LHCN-M2 (cell line): ENCODE measurements around the gene CHST8. TPM values are rescaled to one million over a fixed set of nuclear protein-coding genes. Genes with fewer than 3 reads are reported as not detected.
"Not testable (repeated sequence)": the region's sequence is repeated elsewhere in the genome, so short reads cannot be mapped to it uniquely, and the experiment has no call there.

ENCODE experiments used
- DNase-seq: peaks from one replicate; pipeline ENCODE4 v3.0.0-alpha.2; 2012; ENCODE audit warnings: low read depth
- total RNA-seq: library from RNA; depleted of rRNA; stranded (reverse); fragments of >200 nt; gene quantifications from 2 replicates; pipeline ENCODE4 v1.2.3, GENCODE V29; 2014; rRNA removed

The CHST8 gene
- total RNA-seq, 1 experiment from 2014 or later: not detected

DNA sequence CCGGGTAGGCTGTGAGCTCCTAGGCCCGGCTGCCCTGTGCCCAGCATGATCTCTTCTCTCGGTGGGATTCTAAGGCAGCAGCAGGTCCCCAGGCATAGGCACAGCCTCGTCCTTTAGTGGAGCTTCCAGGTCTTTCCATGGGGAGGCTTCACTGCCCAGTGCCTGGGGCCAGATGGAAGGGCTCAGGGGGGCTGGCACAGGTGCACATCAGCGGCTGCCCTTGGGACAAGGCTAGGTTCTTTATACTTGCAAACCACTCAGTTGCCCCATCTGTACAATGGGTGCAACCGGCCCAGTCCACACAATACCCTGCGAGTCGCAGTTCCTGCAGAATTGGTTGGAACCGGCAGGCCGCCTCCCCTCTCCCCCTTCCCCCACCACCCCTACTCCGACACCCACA is 189.1 kb downstream of the CHST8 start:
- DNase-seq: no peak

DNA sequence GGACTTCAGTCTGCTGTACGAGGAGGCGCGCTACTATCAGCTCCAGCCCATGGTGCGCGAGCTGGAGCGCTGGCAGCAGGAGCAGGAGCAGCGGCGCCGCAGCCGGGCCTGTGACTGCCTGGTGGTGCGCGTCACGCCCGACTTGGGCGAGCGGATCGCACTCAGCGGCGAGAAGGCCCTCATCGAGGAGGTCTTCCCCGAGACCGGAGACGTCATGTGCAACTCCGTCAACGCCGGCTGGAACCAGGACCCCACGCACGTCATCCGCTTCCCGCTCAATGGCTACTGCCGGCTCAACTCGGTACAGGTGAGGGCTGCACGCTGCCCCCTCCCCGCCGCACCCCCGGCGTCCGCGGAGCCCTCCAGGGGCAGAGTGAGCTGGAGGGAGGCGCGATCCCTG is 189.5 kb downstream of the CHST8 start:
- no peak for DNase-seq

GRCh38 chr19:33811736-33812387 is 190.1 kb downstream of the CHST8 start:
- DNase-seq: no peak

GRCh38 chr19:33812388-33813330 is 190.9 kb downstream of the CHST8 start:
- no peak for DNase-seq

DNA sequence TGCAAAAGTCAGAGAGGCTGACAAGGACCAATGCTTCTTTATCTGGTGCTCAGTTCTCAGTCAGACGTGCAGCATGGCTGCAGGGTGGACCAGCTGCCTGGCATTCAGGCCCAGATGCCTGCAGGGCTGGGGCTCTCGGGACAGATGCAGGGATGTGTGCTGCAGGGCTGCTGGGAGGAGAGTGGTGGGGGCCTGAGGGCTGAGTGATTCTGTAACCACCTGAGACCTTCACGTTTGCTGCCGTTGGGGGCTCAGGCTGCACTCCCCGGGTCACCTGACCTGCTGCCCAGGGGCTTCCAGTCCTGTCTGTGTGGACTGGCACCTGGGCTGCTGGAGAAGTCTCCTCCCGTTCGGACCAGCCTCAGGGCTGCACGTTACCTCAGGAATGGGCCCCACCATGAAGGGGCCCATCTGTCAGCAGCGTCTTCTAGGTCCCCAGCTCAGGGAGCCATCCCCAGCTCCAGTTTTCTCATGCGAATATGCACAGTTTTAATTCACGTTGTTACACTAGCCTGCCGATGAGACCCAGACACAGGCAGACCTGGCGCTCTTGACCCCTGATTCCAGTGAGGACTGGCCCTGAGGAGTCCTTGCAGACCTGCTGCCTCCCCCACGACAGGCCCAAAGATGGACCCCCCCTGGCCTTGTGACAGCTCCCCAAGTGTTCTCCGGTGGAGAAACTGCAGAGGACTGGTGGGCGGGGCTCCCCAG is 191.8 kb downstream of the CHST8 start:
- no peak for DNase-seq

DNA sequence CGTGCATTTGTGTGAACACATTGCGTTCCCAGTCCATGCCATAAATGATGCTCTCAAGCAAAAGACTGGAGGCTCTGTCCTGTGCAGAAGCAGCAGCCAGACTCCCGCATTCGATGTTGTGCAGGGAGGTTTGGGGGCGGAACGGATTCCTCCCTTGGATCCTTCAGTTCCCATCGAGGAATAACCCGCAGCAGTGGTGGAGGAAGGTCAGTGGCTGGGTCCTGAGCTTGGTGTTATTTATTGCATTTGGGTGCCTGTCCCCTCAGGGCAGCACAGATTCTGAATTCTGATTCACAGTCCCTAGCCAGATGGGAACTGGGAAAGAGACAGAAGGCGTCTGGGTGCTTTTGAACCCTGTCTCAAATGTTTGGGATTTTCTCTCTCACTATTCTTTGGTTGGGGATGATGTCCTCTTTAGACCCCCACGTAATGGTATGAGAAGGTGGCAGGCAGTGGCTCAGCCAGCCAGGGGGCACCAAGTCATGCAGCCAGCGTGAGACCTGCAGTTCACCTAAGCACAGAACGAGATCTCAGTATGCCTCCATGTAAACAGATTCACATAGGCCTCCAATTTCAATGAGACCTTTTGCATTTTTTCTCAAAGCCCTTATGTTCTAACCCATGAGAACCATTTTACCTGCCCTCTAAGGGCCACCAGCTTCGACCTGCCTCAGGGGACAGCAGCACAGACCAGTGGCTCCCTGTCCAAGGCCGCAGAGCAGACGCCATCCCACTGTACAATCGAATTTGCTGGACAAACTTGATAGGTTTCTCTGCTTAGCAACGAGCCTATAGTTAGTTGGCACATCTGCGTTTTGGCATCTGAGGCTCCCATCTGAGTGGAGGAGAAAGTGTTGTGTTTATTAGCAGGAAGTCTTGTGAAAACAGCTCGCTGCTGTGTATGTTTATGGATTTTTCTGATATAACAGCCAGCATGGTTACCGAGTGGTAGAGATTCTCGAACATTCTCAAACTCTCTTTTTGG is 192.7 kb downstream of the CHST8 start:
- no peak for DNase-seq

- DNase-seq: no peak
These were observed 193.9 kb downstream of the CHST8 start for GRCh38 chr19:33815380-33816340.

DNA sequence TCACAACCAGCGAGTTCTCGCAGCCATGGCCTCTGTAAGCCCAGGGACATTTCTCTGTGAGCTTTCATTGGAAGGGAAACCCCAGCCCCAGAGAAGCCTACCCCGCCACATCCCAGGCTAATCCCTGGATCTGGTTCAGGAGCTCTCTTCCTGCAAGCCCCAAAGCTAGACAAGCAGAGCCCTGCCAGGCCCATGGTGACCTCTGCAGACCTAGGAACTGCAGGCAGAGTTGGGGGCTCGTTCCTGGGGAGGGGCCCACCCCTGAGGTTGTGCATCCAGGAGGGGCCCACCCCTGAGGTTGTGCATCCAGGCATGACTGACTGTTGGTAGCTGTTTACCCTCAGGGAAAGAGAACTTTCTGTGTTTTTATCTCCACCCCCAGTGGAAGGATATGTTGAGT is 196.7 kb downstream of the CHST8 start:
- no peak for DNase-seq

DNA sequence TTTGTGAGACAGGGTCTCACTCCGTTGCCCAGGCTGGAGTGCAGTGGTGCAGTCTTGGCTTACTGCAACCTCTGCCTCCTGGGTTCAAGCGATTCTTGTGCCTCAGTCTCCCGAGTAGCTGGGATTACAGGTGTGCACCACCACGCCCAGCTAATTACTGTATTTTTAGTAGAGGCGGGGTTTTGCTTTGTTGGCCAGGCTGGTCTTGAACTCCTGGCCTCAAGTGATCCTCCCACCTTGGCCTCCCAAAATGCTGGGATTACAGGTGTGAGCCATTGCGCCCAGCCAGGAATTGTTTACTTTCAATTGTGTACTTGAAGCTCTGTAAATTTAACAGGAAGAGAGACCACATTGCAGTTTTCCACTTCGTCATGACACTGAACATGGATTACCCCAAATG is 197.3 kb downstream of the CHST8 start:
- DNase-seq: not testable (repeated sequence)

- DNase-seq: no peak
These were observed 197.7 kb downstream of the CHST8 start for GRCh38 chr19:33819506-33819879.

GRCh38 chr19:33819880-33820781 is 198.4 kb downstream of the CHST8 start:
- DNase-seq: no peak

GRCh38 chr19:33821871-33822270 is 200.1 kb downstream of the CHST8 start:
- DNase-seq: no peak

Other genes with a start within 250 kb of the CHST8 start
- gene CEBPG, start 248.2 kb upstream of the CHST8 start, total RNA-seq: 17.3 TPM in 2 replicates
- 58.5 and 74.5 TPM in 2 replicates for gene PEPD, start 100.2 kb upstream of the CHST8 start, total RNA-seq
- gene KCTD15, start 174.9 kb downstream of the CHST8 start, total RNA-seq: 8.7 and 12.3 TPM in 2 replicates